Ectodermal cell (in vitro differentiated cells): ENCODE data around the gene KCNQ4. TPM values are rescaled to one million over a fixed set of nuclear protein-coding genes. Genes with fewer than 3 reads are reported as not detected.

ENCODE experiments used
- H3K27ac ChIP-seq: 2 replicates; pipeline ENCODE4 v1.7.0; 2013; ENCODE audit warnings: mild to moderate bottlenecking, low read depth, low read length; ENCODE audit not compliant: insufficient read depth, poor library complexity, severe bottlenecking
- H3K27me3 ChIP-seq: 2 replicates; pipeline ENCODE4 v1.7.0; 2013; ENCODE audit warnings: mild to moderate bottlenecking, low read length; ENCODE audit not compliant: insufficient read depth, control insufficient read depth, poor library complexity, severe bottlenecking
- H3K36me3 ChIP-seq: one replicate; pipeline ENCODE4 v1.7.0; 2013; ENCODE audit warnings: low read length; ENCODE audit not compliant: control insufficient read depth, insufficient read depth
- H3K4me1 ChIP-seq: one replicate; pipeline ENCODE4 v1.7.0; 2013; ENCODE audit warnings: low read length; ENCODE audit not compliant: control insufficient read depth, insufficient read depth
- H3K4me3 ChIP-seq: 2 replicates; pipeline ENCODE4 v1.7.0; 2013; ENCODE audit warnings: low read depth, low read length, control low read depth; ENCODE audit not compliant: insufficient read depth
- H3K9me3 ChIP-seq: 2 replicates; pipeline ENCODE4 v1.7.0; 2013; ENCODE audit warnings: mild to moderate bottlenecking, low read length, moderate library complexity; ENCODE audit not compliant: control insufficient read depth
- WGBS, 2 experiments: methylation state at CpG; one replicate each; pipeline ENCODE4 v1.1.7; 2013; ENCODE audit warnings: missing lambda C conversion rate in 2 of 2; 5-methylcytosine and 5-hydroxymethylcytosine counted together
- polyA plus RNA-seq, 4 experiments: library from polyadenylated mRNA; stranded (reverse); fragments of 50-300 nt; gene quantifications; one replicate each; pipeline ENCODE4 v1.2.3, GENCODE V29; 2013

KCNQ4 gene
- 3.7 TPM for polyA plus RNA-seq (2013, experiment 1 of 4)
- polyA plus RNA-seq (2013, experiment 2 of 4): 5.8 TPM
- polyA plus RNA-seq (2013, experiment 3 of 4): 2.5 TPM
- polyA plus RNA-seq (2013, experiment 4 of 4): 3.9 TPM

DNA sequence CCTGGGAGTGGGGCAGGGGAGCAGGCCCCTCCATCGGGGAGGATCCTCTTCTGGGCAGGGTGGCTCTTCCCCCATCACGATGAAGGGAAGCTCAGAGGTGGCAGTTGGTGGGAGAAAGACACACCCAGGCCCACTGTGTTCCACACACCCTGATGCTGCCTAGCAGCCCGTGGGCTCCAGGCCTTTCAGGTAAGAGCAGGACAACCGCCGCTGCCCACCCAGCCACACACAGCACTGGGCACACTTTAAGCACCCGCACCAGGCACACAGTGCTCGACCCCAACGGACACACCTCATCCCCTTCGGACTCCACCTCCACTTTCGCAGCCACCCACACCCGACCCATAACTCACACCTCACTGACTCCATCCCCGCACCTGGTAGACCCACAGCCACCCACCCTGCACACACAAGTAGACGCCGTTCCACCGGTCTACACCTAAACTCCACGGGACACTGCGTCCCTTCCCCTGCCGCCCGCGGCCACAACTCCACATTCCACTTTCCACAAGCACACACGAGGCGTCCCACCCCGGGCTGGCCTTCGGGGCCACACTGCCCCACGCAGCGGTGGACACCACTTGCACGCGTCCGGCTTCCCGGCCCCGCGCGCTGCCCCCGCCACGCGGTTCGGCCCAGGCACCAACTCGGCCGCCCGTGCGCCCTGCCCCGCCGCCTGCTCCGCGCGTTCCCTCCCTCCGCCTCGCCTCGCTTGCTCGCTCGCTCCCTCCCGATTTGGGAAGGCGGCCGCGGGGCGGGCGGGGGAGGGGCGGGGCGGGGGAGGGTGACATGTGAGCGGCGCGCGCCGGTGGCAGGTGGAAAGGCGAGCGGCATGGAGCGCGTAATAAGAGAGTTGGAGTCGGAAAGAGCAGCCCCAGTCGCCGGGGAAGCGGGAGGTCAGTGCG, at the start of gene KCNQ4:
TSS of gene KCNQ4 (plus strand) at position 787 of the 905 bp plus-strand sequence. CDS start 307 bp downstream, outside the sequence.
- WGBS, 2 experiments: 3% methylated on average over 68 to 73 of the region's 73 CpGs
- H3K9me3 ChIP-seq: no peaks in the 10 kb centered on the region
- no peak within 1 kb of the TSS for H3K27ac ChIP-seq
- H3K4me1 ChIP-seq: peaks cover 22% of the 10 kb centered on the region
- H3K27me3 ChIP-seq: peaks cover 27% of the 10 kb centered on the region
- no peaks in the 10 kb centered on the region for H3K36me3 ChIP-seq
- peak within 1 kb of the TSS; percentile 28 for H3K4me3 ChIP-seq

DNA sequence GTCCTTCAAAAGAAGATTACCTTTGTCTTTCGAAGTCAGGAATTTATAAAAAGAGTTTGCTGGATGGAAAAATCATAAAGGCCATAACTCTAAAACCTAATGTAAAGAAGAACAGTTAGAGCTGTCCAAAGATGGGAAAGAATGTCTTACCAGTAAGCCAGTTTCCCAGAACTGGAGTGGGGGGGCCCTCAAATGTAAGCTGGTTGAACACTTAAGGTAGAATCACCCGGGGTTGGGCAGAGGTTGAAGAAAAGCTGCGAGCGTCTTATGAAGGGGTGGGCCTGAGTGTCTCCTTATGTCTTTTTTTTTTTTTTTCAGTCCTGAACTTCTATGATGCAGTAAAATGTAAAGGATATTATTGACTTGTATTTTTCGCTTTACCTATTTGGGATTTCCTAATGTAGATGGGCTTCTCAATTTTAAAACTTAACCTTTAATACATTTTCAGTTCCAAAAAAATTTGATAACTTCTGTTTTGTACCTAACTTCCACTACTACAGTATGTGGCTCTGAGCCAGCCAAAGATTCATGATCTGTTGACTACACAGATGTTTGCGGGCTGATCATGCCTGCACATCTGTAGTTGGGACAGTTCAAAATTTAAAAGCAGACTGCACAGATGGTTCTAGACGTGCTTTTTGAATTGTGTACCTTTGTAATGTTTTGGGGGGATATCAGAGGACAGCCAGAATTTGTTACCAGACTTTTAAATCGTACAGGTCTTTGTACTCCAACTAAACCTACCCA, 48.5 kb upstream of the KCNQ4 start:
- Histone ChIP-seq H3K4me1 (no peaks in the 10 kb centered on the region), H3K27me3 (no peaks in the 10 kb centered on the region), H3K4me3 (no peak overlapping the region), H3K27ac (no peak overlapping the region), H3K9me3 (no peaks in the 10 kb centered on the region), H3K36me3 (peaks cover 14% of the 10 kb centered on the region)
- 93 to 95% methylated on average over 7 to 8 of the region's 8 CpGs for WGBS, 2 experiments

GRCh38 chr1:40736085-40736531, 47.5 kb upstream of the KCNQ4 start:
- Histone ChIP-seq H3K27me3 (no peaks in the 10 kb centered on the region), H3K27ac (no peak overlapping the region), H3K9me3 (no peaks in the 10 kb centered on the region), H3K4me3 (no peak overlapping the region), H3K4me1 (no peaks in the 10 kb centered on the region), H3K36me3 (peaks cover 20% of the 10 kb centered on the region)

DNA sequence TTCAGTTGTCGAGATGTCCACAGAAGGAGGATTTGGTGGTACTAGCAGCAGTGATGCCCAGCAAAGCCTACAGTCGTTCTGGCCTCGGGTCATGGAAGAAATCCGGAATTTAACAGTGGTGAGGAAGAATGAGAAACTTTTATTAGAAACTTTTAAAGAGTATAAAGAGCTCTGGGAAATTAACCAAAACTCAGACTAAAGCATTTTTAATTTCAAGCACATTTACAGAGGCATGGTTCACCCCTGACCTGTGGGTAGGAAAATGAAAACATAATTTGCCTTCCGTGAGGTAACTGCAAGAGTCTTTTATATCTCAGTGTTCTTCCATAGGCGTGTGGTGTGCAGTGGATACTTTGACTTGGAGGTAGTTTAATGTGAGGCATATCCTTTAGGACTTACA, 44.8 kb upstream of the KCNQ4 start:
- H3K4me3 ChIP-seq: no peak overlapping the region
- no peaks in the 10 kb centered on the region for H3K9me3 ChIP-seq
- no peaks in the 10 kb centered on the region for H3K27me3 ChIP-seq
- peaks cover 20% of the 10 kb centered on the region for H3K36me3 ChIP-seq
- peaks cover 4% of the 10 kb centered on the region for H3K4me1 ChIP-seq
- WGBS, 2 experiments: 95% methylated on average over 6 of the region's 6 CpGs
- no peak overlapping the region for H3K27ac ChIP-seq

DNA sequence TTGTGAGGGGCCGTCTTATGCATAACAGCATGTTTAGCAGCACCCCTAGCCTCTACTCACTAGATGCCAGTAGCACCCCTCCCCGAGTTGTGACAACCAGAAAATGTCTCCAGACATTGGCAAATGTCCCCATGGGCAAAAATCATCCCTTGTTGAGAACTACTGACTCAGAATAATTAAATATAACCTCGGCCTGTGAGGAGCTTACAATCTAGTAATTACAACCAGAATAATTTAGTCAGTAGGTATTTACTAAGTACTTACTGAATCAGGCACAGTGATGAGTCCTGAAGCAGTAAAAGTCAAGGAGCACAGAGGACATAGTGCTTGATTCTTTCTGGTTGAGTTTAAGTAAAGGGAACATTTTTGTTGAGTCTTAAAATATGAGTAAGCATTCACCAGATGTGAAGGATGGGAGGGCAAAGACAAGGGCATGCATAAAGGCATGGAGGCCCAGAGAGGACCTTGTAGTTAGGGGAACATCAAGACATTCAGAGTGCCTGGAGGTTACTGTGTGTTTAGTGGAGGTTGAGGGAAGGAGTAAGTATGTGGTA, 44.1 kb upstream of the KCNQ4 start:
- WGBS, 2 experiments: 94 to 98% methylated on average over 2 to 3 of the region's 3 CpGs
- Histone ChIP-seq H3K9me3 (no peaks in the 10 kb centered on the region), H3K4me3 (no peak overlapping the region), H3K4me1 (peaks cover 11% of the 10 kb centered on the region), H3K27ac (no peak overlapping the region), H3K27me3 (no peaks in the 10 kb centered on the region), H3K36me3 (peaks cover 20% of the 10 kb centered on the region)

DNA sequence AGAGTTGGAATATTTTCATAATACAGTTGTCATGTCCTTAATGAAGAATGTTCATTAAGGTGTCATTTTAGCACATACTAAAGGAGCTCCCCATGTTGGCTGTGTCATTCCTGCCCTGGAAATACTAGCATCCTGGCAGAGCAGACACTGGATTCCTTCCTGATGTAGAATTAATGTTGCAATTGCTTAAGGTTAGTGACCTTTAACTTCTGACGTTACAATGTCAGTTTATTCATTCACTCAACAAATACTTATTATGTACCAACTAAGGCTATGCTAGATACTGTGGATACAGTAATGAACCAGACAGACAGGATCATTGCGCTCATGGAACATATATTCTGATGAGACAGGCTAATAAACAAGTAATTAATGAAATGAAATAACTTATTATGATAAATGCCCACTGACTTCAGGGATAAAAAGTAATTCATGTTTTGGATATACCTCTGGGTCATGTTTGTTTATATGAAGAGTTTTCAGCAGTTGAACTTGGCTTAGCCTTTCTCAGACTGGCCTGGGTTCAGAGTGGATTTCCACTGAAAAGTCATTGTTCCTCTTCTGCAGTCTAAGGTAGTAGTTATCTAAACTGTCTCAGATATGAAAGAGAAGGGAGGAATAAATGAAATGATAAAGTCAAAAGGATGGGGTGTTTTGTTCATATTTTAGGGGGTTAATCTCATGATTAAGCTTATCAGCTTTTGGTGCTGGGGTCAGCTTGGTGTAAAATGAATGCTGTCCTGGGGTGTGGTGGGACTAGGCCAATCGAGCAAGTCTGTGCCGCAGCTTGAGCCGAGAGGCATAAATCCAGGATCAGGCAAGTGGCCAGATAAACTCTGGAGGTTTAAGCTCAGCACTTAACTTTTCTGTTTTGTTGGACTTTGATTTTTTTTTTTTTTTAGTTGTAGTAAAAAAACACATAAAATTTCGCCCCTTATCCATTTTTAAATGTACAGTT, 43.3 kb upstream of the KCNQ4 start:
- no peak overlapping the region for H3K4me3 ChIP-seq
- peaks cover 20% of the 10 kb centered on the region for H3K36me3 ChIP-seq
- no peak overlapping the region for H3K27ac ChIP-seq
- WGBS, 2 experiments: 93 to 99% methylated on average over 3 to 5 of the region's 6 CpGs
- no peaks in the 10 kb centered on the region for H3K9me3 ChIP-seq
- peaks cover 16% of the 10 kb centered on the region for H3K4me1 ChIP-seq
- H3K27me3 ChIP-seq: no peaks in the 10 kb centered on the region

- H3K27ac ChIP-seq: no peak overlapping the region
- no peak overlapping the region for H3K4me3 ChIP-seq
- H3K4me1 ChIP-seq: peaks cover 19% of the 10 kb centered on the region
- 91 to 92% methylated on average over 5 to 7 of the region's 7 CpGs for WGBS, 2 experiments
- H3K36me3 ChIP-seq: peaks cover 20% of the 10 kb centered on the region
- H3K27me3 ChIP-seq: no peaks in the 10 kb centered on the region
- H3K9me3 ChIP-seq: no peaks in the 10 kb centered on the region
These were observed 42.4 kb upstream of the KCNQ4 start for GRCh38 chr1:40740997-40741736.

- WGBS, 2 experiments: 96 to 99% methylated on average over 3 of the region's 3 CpGs
- Histone ChIP-seq H3K4me3 (no peak overlapping the region), H3K27me3 (no peaks in the 10 kb centered on the region), H3K27ac (no peak overlapping the region), H3K36me3 (peaks cover 20% of the 10 kb centered on the region), H3K4me1 (peaks cover 19% of the 10 kb centered on the region), H3K9me3 (no peaks in the 10 kb centered on the region)
These were observed 41.1 kb upstream of the KCNQ4 start for GRCh38 chr1:40742363-40743061.
